GM19463 (cell line): ENCODE data around the gene LTF.
"Not testable (repeated sequence)": the region's sequence is repeated elsewhere in the genome, so short reads cannot be mapped to it uniquely, and the experiment has no call there.

Source experiments
- ATAC-seq: cut with Tn5 transposase; IDR thresholded peaks from one replicate; pipeline ENCODE4 v1.9.1; 2021; ENCODE audit warnings: mild to moderate bottlenecking, moderate library complexity; ENCODE audit not compliant: unreplicated experiment

Gene LTF

GRCh38 chr3:46398186-46398955, 66.3 kb downstream of the LTF start:
- no peak for ATAC-seq

DNA sequence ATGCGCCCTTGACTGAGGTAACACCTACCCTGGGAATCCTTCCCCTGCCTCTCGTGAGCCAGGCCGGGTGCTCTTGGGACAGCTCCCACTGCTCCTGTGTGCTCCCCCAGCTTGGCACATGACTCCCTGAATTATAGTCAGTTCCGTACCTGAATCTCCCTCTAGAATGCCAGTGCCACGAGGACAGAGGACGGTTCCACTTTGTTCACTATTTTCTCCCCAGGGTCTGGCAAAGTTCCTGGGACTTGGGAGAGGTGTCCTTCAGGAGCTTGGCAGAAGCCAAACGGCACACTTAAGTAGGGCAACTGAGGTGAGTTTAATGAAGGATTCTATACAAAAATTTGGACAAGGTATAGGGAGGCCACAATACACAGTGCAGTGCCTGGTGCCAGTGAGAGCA, 67.6 kb downstream of the LTF start:
- ATAC-seq: no peak

- no peak for ATAC-seq
Observed at GRCh38 chr3:46395766-46396530, 68.8 kb downstream of the LTF start.

DNA sequence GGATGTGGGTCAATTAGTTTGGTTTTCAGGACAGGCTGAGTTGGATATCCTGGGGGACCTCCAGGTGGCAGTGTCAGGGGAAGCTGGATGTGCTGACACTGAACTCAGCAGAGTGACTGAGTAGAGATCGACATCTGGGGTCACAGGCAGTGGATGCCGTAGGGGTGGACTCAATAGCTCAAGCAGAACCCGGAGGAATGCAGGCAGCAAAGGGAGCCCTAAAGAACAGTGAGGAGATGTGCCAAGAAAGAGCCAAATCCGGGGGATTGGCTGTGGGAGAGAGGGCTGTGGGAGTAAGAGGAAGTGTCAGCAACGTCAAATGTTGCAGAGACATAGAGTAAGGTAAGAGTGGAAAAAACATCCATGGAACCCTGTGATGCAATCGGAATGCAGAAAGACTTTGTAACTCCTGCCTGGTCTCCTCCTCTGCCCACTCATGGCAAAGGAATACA, 69.5 kb downstream of the LTF start:
- ATAC-seq: no peak

DNA sequence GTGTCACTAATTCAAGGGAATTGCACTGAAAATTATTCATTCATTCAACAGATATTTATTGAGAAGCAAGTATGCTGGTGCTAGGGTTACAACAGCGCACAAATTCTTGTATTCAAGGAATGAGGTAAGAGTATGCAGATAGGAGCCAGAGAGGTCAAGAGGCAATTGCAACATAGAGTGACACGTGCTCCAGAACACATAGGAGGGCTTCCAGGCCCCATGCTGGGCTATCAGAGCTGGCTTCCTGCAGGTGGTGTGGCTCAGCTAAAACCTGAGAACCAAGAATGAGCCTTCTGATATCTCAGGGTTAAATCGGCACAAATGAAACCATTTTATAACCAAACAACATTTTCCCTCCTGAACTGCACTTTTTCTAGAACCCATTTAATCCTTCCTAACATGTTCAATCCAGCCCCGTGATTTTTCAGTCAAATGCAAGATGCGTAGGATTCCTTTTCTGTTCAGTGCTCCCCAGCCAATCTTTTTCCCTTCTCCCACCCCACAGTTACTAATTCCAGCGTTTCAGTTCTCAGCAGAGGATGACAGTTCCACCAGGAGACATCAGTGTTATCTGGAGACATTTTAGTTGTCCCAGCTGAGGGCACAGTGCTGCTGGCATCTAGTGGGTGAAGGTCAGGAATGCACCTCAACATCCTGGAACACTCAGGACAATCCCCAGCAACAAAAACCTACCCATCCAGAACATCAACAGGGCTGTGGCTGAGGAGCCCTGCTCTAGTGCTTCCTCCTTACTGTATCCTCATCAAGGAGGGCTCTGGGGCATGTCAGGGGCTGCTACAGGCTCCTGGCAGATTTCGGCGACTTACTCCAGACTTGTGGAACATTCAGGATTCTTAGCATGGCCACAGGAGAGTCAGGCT, 70.9 kb downstream of the LTF start:
- no peak for ATAC-seq

DNA sequence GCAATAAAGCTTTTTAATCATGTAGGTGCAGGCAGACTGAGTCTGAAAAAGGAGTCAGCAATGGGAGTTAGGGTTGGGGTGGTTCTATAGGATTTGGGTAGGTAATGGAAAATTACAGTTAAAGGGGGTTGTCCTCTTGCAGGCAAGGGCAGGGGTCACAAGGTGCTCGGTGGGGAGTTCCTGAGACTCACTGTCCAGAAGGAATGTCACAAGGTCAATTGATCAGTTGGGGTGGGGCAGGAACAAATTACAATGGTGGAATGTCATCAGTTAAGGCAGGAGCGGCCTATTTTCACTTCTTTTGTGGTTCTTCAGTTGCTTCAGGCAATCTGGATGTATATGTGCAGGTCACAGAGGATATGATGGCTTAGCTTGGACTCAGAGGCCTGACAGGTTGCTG, 71.7 kb downstream of the LTF start:
- no peak for ATAC-seq

GRCh38 chr3:46391526-46391925, 73.2 kb downstream of the LTF start:
- not testable (repeated sequence) for ATAC-seq

DNA sequence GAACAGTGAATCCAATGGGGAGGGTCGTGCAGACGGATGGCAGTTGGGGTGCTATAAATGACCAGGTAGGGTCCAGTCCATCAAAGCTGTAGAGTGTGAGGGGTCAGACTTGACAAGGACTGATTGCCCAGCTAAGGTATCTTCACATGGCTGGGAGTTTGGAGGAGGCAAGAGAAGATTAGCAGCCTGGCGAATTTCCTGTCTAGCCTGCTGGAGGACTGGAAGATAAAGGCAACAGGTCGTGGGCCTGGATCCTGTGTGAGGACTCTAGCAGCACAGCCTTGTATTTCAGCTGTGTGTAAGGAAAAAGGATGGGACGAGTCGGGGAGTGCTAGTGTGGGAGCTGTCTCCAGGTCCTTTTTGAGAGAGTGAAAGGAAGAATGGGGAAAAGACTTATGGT, 75.4 kb downstream of the LTF start:
- ATAC-seq: no peak

DNA sequence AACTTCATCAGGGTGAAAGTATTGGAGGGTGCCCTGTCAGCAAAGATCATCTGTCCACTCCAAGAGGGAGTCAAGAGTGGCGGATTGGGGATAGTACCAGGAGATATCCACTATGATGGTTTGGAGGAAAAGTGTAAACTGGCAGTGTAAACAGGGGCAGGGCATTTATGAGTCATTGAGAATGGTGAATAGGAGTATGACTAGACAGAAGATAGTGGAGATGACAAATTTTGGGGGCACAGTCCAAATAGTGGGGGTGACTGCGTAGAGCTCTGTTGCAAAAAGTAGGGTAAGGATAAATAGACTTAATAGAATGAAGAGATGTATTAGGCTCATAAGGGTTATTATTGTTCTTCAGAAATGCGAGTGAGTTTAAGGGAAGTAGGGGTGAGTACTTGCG, 75.9 kb downstream of the LTF start:
- not testable (repeated sequence) for ATAC-seq

GRCh38 chr3:46386205-46386604, 78.5 kb downstream of the LTF start:
- no peak for ATAC-seq
